ENCODE data around the gene PRKG1.

DNA sequence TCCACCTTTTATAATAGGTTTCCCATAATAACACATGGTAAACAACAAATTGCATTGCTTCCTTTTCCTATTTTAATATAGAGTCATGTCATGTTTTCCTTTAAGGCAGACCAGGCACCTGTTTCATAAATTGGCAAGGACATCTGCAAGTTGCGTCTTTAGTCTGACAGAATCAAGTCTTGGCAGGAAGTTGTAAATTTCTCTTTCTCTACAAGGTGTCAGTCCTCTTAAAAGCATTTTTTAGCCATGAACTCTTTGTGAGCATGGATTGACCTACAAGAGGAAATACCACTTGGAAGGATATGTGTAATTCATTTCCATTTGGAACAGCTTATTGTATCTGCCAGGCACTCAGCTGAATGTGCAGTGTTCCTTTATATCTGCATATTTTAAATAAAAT lies 176.8 kb downstream of the PRKG1 start:
- no peak for TF ChIP-seq EZH2 (IDR thresholded peaks at IDR 0.05; ENCODE audit: borderline replicate concordance, low read depth, low read length, severe bottlenecking)
- TF ChIP-seq, protein P1, sequence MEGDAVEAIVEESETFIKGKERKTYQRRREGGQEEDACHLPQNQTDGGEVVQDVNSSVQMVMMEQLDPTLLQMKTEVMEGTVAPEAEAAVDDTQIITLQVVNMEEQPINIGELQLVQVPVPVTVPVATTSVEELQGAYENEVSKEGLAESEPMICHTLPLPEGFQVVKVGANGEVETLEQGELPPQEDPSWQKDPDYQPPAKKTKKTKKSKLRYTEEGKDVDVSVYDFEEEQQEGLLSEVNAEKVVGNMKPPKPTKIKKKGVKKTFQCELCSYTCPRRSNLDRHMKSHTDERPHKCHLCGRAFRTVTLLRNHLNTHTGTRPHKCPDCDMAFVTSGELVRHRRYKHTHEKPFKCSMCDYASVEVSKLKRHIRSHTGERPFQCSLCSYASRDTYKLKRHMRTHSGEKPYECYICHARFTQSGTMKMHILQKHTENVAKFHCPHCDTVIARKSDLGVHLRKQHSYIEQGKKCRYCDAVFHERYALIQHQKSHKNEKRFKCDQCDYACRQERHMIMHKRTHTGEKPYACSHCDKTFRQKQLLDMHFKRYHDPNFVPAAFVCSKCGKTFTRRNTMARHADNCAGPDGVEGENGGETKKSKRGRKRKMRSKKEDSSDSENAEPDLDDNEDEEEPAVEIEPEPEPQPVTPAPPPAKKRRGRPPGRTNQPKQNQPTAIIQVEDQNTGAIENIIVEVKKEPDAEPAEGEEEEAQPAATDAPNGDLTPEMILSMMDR (IDR thresholded peaks at IDR 0.05; ENCODE audit: borderline replicate concordance, extremely low read depth, low read length, poor library complexity, severe bottlenecking), result no peak
